T-helper 2 cell treated with Interferon-gamma antibody and Interleukin-4, amounts not matched to agents 5 μg/mL and 100 μg/mL, for 36 hours (primary cell): ENCODE measurements around the gene ZNF154.

Source experiments
- DNase-seq: peaks from one replicate; pipeline ENCODE4 v3.0.0; 2021; ENCODE audit warnings: low spot score
- H3K27ac Mint-ChIP-seq: one replicate; pipeline ENCODE4 v1.8.0; 2021; ENCODE audit warnings: mild to moderate bottlenecking, mixed read lengths
- H3K27me3 Mint-ChIP-seq: one replicate; pipeline ENCODE4 v1.8.0; 2021; ENCODE audit warnings: low read depth, mixed read lengths
- H3K36me3 Mint-ChIP-seq: one replicate; pipeline ENCODE4 v1.8.0; 2021; ENCODE audit warnings: low read depth, mixed read lengths
- H3K4me1 Mint-ChIP-seq: one replicate; pipeline ENCODE4 v1.8.0; 2021; ENCODE audit warnings: low read depth, mixed read lengths
- H3K4me3 Mint-ChIP-seq: one replicate; pipeline ENCODE4 v1.8.0; 2022; ENCODE audit warnings: mild to moderate bottlenecking, moderate library complexity, mixed read lengths
- H3K9me3 Mint-ChIP-seq: one replicate; pipeline ENCODE4 v1.8.0; 2021; ENCODE audit warnings: mixed read lengths

ZNF154 gene

DNA sequence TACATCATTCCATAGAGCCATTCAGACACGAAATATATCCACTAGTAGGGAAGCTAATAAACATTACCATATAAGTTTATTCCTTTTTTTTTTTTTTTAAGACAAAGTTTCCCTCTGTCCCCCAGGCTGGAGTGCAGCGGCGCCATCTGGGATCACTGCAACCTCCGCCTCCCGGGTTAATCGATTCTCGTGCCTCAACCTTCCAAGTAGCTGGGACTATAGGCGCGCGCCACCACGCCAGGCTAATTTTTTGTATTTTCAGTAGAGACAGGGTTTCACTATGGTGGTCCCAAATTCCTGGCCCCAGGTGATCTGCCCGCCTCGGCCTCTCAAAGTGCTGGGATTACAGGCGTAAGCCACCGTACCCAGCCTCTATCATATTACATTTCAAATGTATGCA lies 612 bp upstream of the ZNF154 start:
- Mint-ChIP-seq H3K27ac (no peak overlapping the region), H3K9me3 (peaks cover 63% of the 10 kb centered on the region)

GRCh38 chr19:57706346-57706745 lies 2.7 kb downstream of the ZNF154 start:
- Mint-ChIP-seq H3K4me3 (no peak overlapping the region), H3K4me1 (peaks cover 4% of the 10 kb centered on the region), H3K36me3 (peaks cover 68% of the 10 kb centered on the region), H3K27ac (no peak overlapping the region), H3K9me3 (peaks cover 71% of the 10 kb centered on the region), H3K27me3 (no peaks in the 10 kb centered on the region)
- DNase-seq = no peak

More for the DNA sequence above, 612 bp upstream of the ZNF154 start:
- H3K27me3 Mint-ChIP-seq = no peaks in the 10 kb centered on the region
- DNase-seq = no peak
- H3K4me3 Mint-ChIP-seq = peak overlapping the region; percentile 90
- peaks cover 44% of the 10 kb centered on the region for H3K36me3 Mint-ChIP-seq
- peaks cover 4% of the 10 kb centered on the region for H3K4me1 Mint-ChIP-seq

- peaks cover 76% of the 10 kb centered on the region for H3K9me3 Mint-ChIP-seq
- H3K27me3 Mint-ChIP-seq = no peaks in the 10 kb centered on the region
- no peak for DNase-seq
- no peak overlapping the region for H3K4me3 Mint-ChIP-seq
- no peaks in the 10 kb centered on the region for H3K4me1 Mint-ChIP-seq
- H3K36me3 Mint-ChIP-seq = peaks cover 80% of the 10 kb centered on the region
- no peak overlapping the region for H3K27ac Mint-ChIP-seq
These were observed 7.4 kb downstream of the ZNF154 start for GRCh38 chr19:57701625-57702024.

- no peaks in the 10 kb centered on the region for H3K27me3 Mint-ChIP-seq
- peaks cover 75% of the 10 kb centered on the region for H3K36me3 Mint-ChIP-seq
- no peak for DNase-seq
- no peaks in the 10 kb centered on the region for H3K4me1 Mint-ChIP-seq
- peaks cover 75% of the 10 kb centered on the region for H3K9me3 Mint-ChIP-seq
- H3K27ac Mint-ChIP-seq = no peak overlapping the region
- no peak overlapping the region for H3K4me3 Mint-ChIP-seq
These were observed 19.3 kb downstream of the ZNF154 start for GRCh38 chr19:57689750-57690149.

GRCh38 chr19:57688011-57688763 lies 20.8 kb downstream of the ZNF154 start:
- Mint-ChIP-seq H3K9me3 (peaks cover 76% of the 10 kb centered on the region), H3K27ac (no peak overlapping the region)

GRCh38 chr19:57687363-57688010 lies 21.5 kb downstream of the ZNF154 start:
- no peak for DNase-seq
- Mint-ChIP-seq H3K9me3 (peaks cover 77% of the 10 kb centered on the region), H3K36me3 (peaks cover 83% of the 10 kb centered on the region), H3K4me1 (peaks cover 11% of the 10 kb centered on the region), H3K27ac (no peak overlapping the region), H3K4me3 (no peak overlapping the region), H3K27me3 (no peaks in the 10 kb centered on the region)

More at GRCh38 chr19:57688011-57688763, 20.8 kb downstream of the ZNF154 start:
- H3K27me3 Mint-ChIP-seq = no peaks in the 10 kb centered on the region
- DNase-seq = no peak
- H3K36me3 Mint-ChIP-seq = peaks cover 82% of the 10 kb centered on the region
- peaks cover 4% of the 10 kb centered on the region for H3K4me1 Mint-ChIP-seq
- no peak overlapping the region for H3K4me3 Mint-ChIP-seq

GRCh38 chr19:57686727-57687126 lies 22.3 kb downstream of the ZNF154 start:
- Mint-ChIP-seq H3K27ac (no peak overlapping the region), H3K27me3 (no peaks in the 10 kb centered on the region), H3K9me3 (peaks cover 81% of the 10 kb centered on the region), H3K4me3 (no peak overlapping the region), H3K36me3 (peaks cover 90% of the 10 kb centered on the region), H3K4me1 (peaks cover 15% of the 10 kb centered on the region)
- no peak for DNase-seq

DNA sequence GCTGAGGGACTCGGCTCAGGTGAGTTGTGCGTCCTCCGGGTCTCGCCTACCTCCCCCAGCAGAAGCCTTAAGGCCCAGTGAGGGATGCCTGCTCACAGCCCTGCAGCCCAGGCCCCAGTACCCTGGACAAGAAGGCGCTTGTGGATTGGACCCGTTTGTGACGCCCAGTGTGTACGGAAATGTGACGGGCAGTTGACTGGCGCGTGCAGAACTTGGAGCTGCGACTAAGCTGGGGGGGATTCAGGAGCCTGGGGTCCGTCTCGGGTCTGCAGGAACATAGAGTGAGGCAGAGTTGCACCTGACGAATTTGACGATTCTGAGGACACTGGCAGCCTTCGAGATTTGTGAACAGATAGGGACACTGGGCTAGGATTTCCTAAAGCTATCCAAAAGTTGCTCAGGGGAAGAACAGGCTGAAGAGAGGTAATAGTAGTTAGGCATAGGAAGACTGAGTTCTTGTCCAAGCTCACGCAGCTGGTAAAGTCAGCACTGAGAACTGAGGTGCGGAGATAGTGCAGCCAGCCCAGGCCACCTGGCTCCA lies 26.7 kb downstream of the ZNF154 start:
- peaks cover 17% of the 10 kb centered on the region for H3K4me1 Mint-ChIP-seq
- peaks cover 56% of the 10 kb centered on the region for H3K36me3 Mint-ChIP-seq
- DNase-seq = no peak
- H3K27ac Mint-ChIP-seq = peak overlapping the region; percentile 86
- H3K9me3 Mint-ChIP-seq = peaks cover 77% of the 10 kb centered on the region
- H3K27me3 Mint-ChIP-seq = no peaks in the 10 kb centered on the region
- H3K4me3 Mint-ChIP-seq = peak overlapping the region; percentile 90

GRCh38 chr19:57675881-57676280 lies 33.1 kb downstream of the ZNF154 start:
- Mint-ChIP-seq H3K4me3 (no peak overlapping the region), H3K9me3 (peaks cover 41% of the 10 kb centered on the region), H3K4me1 (no peaks in the 10 kb centered on the region), H3K27me3 (no peaks in the 10 kb centered on the region), H3K36me3 (no peaks in the 10 kb centered on the region), H3K27ac (no peak overlapping the region)
- DNase-seq = no peak

- Mint-ChIP-seq H3K27me3 (no peaks in the 10 kb centered on the region), H3K27ac (no peak overlapping the region), H3K36me3 (no peaks in the 10 kb centered on the region), H3K4me3 (no peak overlapping the region), H3K9me3 (peaks cover 26% of the 10 kb centered on the region), H3K4me1 (no peaks in the 10 kb centered on the region)
- no peak for DNase-seq
These were observed 36.5 kb downstream of the ZNF154 start for GRCh38 chr19:57672466-57672865.

DNA sequence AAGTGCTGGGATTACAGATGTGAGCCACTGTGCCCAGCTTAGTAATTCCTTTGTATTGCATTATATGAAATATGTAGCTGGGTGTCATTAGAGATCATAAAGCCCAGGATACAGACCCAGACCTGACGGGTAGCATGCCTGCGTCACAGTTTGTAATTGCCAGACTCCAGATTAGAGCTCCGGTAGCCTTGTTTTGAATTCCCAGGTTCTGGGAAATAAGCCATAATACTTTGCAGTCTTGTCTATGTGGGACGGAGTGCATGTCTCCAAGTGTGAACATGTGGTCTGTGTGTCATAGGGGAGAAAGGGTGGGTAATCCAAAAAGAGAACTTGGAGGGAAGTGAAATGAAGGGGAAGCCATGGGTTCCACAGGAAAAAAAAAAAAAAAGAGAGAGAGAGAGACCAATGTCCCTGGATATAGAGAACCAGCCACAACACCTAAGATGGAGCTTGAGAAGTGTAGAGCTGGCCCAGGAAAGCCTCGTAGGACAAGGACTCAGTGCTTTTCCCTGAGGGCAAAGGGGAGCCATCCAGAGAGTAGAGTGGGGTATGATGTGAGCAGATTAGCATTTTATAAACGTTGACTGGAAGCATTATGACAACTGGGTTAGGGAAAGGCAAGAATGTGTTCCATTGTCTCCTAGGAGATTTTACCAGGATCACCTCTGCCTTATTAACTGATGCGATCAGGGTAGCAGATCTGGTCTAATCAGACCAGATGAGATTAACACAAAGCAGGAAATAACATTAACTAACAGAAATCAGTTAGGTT lies 37.7 kb downstream of the ZNF154 start:
- DNase-seq = no peak
- Mint-ChIP-seq H3K4me1 (no peaks in the 10 kb centered on the region), H3K36me3 (no peaks in the 10 kb centered on the region), H3K27ac (no peak overlapping the region), H3K4me3 (no peak overlapping the region), H3K9me3 (peaks cover 23% of the 10 kb centered on the region), H3K27me3 (no peaks in the 10 kb centered on the region)

DNA sequence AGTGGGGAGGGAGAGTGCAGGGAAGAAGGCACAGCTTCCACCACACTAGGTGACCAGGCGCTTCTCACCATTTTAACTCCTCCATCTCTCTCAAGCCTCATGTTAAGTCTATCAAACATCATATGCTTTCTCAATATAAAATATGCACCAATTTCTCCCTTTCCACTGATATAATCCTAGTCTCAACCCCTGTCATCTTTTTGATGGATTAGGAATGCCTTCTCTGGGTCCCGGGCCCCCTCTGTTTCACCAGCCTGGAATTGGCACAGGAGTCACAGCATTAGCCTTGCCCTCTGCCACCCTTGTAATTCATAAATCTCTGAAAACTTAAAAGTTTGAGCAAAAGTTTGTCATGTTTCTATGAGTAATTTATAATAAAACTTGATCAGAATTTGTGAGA lies 40.4 kb downstream of the ZNF154 start, which contains the start of gene ZSCAN4:
TSS of gene ZSCAN4 (plus strand) at position 301 of the 400 bp plus-strand sequence. CDS start 7,211 bp downstream, outside the sequence.
- no peak within 1 kb of the TSS for H3K4me3 Mint-ChIP-seq
- peaks cover 3% of the 10 kb centered on the region for H3K4me1 Mint-ChIP-seq
- H3K27ac Mint-ChIP-seq = no peak within 1 kb of the TSS
- DNase-seq = no peak
- no peaks in the 10 kb centered on the region for H3K36me3 Mint-ChIP-seq
- peaks cover 9% of the 10 kb centered on the region for H3K27me3 Mint-ChIP-seq
- peaks cover 12% of the 10 kb centered on the region for H3K9me3 Mint-ChIP-seq

DNA sequence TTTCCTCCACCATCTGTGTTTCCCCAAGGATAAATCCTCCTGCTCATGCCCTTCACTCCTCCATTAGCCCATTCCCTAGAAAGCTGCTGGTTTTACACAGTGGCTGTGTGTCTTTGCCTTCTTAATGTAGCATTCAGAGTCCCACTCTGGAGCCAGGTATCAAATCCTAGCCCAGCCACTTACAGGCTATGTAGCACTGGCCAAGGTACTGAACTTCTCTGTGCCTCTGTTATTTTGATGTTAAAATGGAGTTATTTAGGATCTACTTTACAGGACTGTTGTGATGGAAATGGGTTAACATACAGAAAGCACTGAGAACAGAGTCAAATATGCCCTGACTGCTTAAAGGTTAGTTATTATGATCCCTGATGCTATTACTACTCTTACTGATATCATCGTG lies 41.8 kb downstream of the ZNF154 start:
- H3K36me3 Mint-ChIP-seq = no peaks in the 10 kb centered on the region
- H3K9me3 Mint-ChIP-seq = peaks cover 12% of the 10 kb centered on the region
- no peak for DNase-seq
- no peak overlapping the region for H3K27ac Mint-ChIP-seq
- peaks cover 3% of the 10 kb centered on the region for H3K4me1 Mint-ChIP-seq
- H3K27me3 Mint-ChIP-seq = peaks cover 9% of the 10 kb centered on the region
- H3K4me3 Mint-ChIP-seq = no peak overlapping the region
